B cell (primary cell): ENCODE measurements around the gene OR7C1. TPM values are rescaled to one million over a fixed set of nuclear protein-coding genes. Genes with fewer than 3 reads are reported as not detected.

Experiments
- ATAC-seq: fragments of 200-7000 bp; cut with Tn5 transposase; one replicate; pipeline ENCODE4 v1.10.0; 2021; ENCODE audit warnings: low read depth, mild to moderate bottlenecking, moderate number of reproducible peaks, moderate library complexity
- CTCF ChIA-PET: fragments of 350-600 bp; sonication (Branson Sonifier 250); formaldehyde crosslinking; loops from one replicate; lab custom pipeline; 2021; ENCODE audit warnings: antibody characterized with exemption, inconsistent platforms; lab: Charles Lee
- POLR2A ChIA-PET: fragments of 350-600 bp; sonication (Branson Sonifier 250); formaldehyde crosslinking; loops from one replicate; lab custom pipeline; 2021; ENCODE audit warnings: antibody characterized with exemption; lab: Charles Lee
- DNase-seq: peaks from one replicate; pipeline ENCODE4 v3.0.0; 2013
- H2AFZ ChIP-seq: 2 replicates; pipeline ENCODE4 v1.6.1; 2012; ENCODE audit warnings: mild to moderate bottlenecking, low read depth, low read length; ENCODE audit not compliant: insufficient read depth, poor library complexity, severe bottlenecking
- H3K27ac ChIP-seq, 2 donors: 1 replicate in 1 of 2; 2 replicates in 1 of 2; pipeline ENCODE4 v1.5.1; 2012 to 2013; ENCODE audit warnings: low read length in 2 of 2, mild to moderate bottlenecking in 2 of 2, moderate library complexity in 1 of 2
- H3K27me3 ChIP-seq, 4 experiments: fragments of 200-600 bp in 1 of 4; sonication (generic) in 1 of 4; replicated peaks in 1 of 4; 1 replicate in 2 of 4; 2 replicates in 2 of 4; pipeline versions ENCODE4 v1.6.1 to v1.7.0; 2013 to 2016; ENCODE audit warnings: low read length in 3 of 4, mild to moderate bottlenecking in 2 of 4, mixed read lengths in 1 of 4, moderate library complexity in 1 of 4; ENCODE audit not compliant: insufficient read depth in 4 of 4, control insufficient read depth in 3 of 4; ENCODE audit errors: control extremely low read depth in 1 of 4
- H3K36me3 ChIP-seq, 2 experiments: replicated peaks in 1 of 2; 1 replicate in 1 of 2; 2 replicates in 1 of 2; pipeline versions ENCODE4 v1.6.1 to v1.7.1; 2013; ENCODE audit warnings: low read length in 1 of 2; ENCODE audit not compliant: insufficient read depth in 2 of 2, control insufficient read depth in 1 of 2; ENCODE audit errors: control extremely low read depth in 1 of 2, extremely low read depth in 1 of 2
- H3K4me1 ChIP-seq, 2 donors: fragments of 200-600 bp in 1 of 2; sonication (generic) in 1 of 2; 1 replicate in 1 of 2; 2 replicates in 1 of 2; pipeline versions ENCODE4 v1.5.1 to v1.6.1; 2013 to 2017; ENCODE audit warnings: low read length in 2 of 2; ENCODE audit not compliant: control insufficient read depth in 2 of 2, insufficient read depth in 2 of 2
- H3K4me2 ChIP-seq: replicated peaks from 2 replicates; pipeline ENCODE3; 2012; ENCODE audit warnings: mild to moderate bottlenecking, low read depth, low read length; ENCODE audit not compliant: poor library complexity, severe bottlenecking
- H3K4me3 ChIP-seq, 5 experiments: fragments of 200-600 bp in 1 of 5; sonication (generic) in 1 of 5; 1 replicate in 3 of 5; 2 replicates in 2 of 5; pipeline versions ENCODE4 v1.5.1 to v1.7.0; 2011 to 2016; ENCODE audit warnings: low read length in 4 of 5, mild to moderate bottlenecking in 4 of 5, low read depth in 2 of 5, control low read depth in 1 of 5, moderate library complexity in 1 of 5; ENCODE audit not compliant: insufficient read depth in 1 of 5; ENCODE audit errors: control extremely low read depth in 1 of 5, extremely low read depth in 1 of 5
- H3K79me2 ChIP-seq: fragments of 200-600 bp; sonication (generic); one replicate; pipeline ENCODE4 v1.6.0; 2016; ENCODE audit warnings: low read length; ENCODE audit not compliant: control insufficient read depth, insufficient read depth
- H3K9ac ChIP-seq: fragments of 200-600 bp; sonication (generic); 2 replicates; pipeline ENCODE4 v1.6.1; 2017; ENCODE audit warnings: mild to moderate bottlenecking, low read length, moderate library complexity
- H3K9me3 ChIP-seq, 3 donors: one replicate each; pipeline versions ENCODE4 v1.6.1 to v1.7.1; 2013; ENCODE audit warnings: low read length in 2 of 3; ENCODE audit not compliant: control insufficient read depth in 2 of 3, insufficient read depth in 1 of 3; ENCODE audit errors: control extremely low read depth in 1 of 3
- H4K20me1 ChIP-seq: 2 replicates; pipeline ENCODE4 v1.6.0; 2012; ENCODE audit warnings: mild to moderate bottlenecking, low read length; ENCODE audit not compliant: insufficient read depth, control insufficient read depth, poor library complexity, severe bottlenecking
- H3K27ac Mint-ChIP-seq: one replicate; pipeline ENCODE4 v1.8.0; 2021; ENCODE audit warnings: mixed read lengths
- H3K27me3 Mint-ChIP-seq: one replicate; pipeline ENCODE4 v1.8.0; 2021; ENCODE audit warnings: mixed read lengths
- H3K4me1 Mint-ChIP-seq: one replicate; pipeline ENCODE4 v1.8.0; 2021; ENCODE audit warnings: mixed read lengths
- H3K4me3 Mint-ChIP-seq: one replicate; pipeline ENCODE4 v1.8.0; 2021; ENCODE audit warnings: mixed read lengths
- H3K9me3 Mint-ChIP-seq: one replicate; pipeline ENCODE4 v1.8.0; 2022; ENCODE audit warnings: mixed read lengths; ENCODE audit not compliant: insufficient read depth
- EZH2 ChIP-seq: IDR thresholded peaks from 2 replicates; pipeline ENCODE4 v1.6.1; 2012; ENCODE audit warnings: borderline replicate concordance, low read depth, mild to moderate bottlenecking, moderate library complexity, low read length; ENCODE audit not compliant: insufficient read depth, poor library complexity, severe bottlenecking
- WGBS: methylation state at CpG from one replicate; pipeline ENCODE4 v1.1.5; 2013; ENCODE audit warnings: missing lambda C conversion rate; ENCODE audit not compliant: insufficient coverage; 5-methylcytosine and 5-hydroxymethylcytosine counted together
- intact Hi-C: fragments of 100-400 bp; cut with micrococcal nuclease; formaldehyde crosslinking; loops from one replicate; pipeline ENCODE4 v1.10.0; 2022
- polyA plus RNA-seq: library from polyadenylated mRNA; depleted of rRNA; stranded (reverse); fragments of >200 nt; gene quantifications from 2 replicates; pipeline ENCODE4 v1.2.3, GENCODE V29; 2012
- total RNA-seq, 2 donors: library from RNA; stranded (reverse); fragments of 120-200 nt in 1 of 2; gene quantifications; 1 replicate in 1 of 2; 2 replicates in 1 of 2; pipeline versions ENCODE4 v1.2.3 to v1.2.4, GENCODE V29; 2013 to 2022
- TF ChIP-seq, protein P1 (sequence below): fragments of 200-600 bp; IDR thresholded peaks from one replicate; pipeline ENCODE4 v1.8.0; 2022; ENCODE audit warnings: antibody characterized with exemption, mild to moderate bottlenecking

The OR7C1 gene
- total and polyA plus RNA-seq, 2 donors (not counting 1 experiment from before 2014, with no cell fraction given) = not detected

- POLR2A ChIA-PET = interaction anchor here (0.6 kb wide), 1 partner anchor 13 kb away, joined by 3 read pairs; no protein-coding TSS in a partner anchor
- 100% methylated on average over 1 of the region's 2 CpGs for WGBS
These were observed 72.9 kb downstream of the OR7C1 start for GRCh38 chr19:14762111-14762510.

DNA sequence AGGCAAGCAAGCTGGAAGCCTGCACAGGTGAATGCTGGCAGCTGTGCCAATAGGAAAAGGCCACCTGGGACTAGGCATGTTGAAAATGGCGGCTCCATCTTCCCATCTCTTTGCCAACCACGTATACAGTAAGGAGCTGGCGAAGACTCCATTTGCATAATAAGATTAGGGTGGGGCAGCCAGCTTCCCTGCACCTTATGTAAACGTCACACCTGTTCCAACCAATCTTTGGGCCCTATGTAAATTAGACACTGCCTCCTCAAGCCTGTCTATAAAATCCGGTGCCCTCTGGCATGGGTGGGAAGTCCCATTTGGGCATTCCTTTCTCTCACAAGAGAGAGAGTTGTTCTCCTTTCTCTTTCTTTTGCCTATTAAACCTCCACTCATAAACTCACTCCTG is 73.4 kb downstream of the OR7C1 start:
- TF ChIP-seq EZH2 = no peak
- TF ChIP-seq, protein P1, sequence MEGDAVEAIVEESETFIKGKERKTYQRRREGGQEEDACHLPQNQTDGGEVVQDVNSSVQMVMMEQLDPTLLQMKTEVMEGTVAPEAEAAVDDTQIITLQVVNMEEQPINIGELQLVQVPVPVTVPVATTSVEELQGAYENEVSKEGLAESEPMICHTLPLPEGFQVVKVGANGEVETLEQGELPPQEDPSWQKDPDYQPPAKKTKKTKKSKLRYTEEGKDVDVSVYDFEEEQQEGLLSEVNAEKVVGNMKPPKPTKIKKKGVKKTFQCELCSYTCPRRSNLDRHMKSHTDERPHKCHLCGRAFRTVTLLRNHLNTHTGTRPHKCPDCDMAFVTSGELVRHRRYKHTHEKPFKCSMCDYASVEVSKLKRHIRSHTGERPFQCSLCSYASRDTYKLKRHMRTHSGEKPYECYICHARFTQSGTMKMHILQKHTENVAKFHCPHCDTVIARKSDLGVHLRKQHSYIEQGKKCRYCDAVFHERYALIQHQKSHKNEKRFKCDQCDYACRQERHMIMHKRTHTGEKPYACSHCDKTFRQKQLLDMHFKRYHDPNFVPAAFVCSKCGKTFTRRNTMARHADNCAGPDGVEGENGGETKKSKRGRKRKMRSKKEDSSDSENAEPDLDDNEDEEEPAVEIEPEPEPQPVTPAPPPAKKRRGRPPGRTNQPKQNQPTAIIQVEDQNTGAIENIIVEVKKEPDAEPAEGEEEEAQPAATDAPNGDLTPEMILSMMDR = no peak

More at GRCh38 chr19:14762111-14762510, 72.9 kb downstream of the OR7C1 start:
- Histone ChIP-seq H3K4me2 (no peak overlapping the region), H3K9ac (no peak overlapping the region), H3K4me1 (no peaks in the 10 kb centered on the region), H3K27me3 (no peaks in the 10 kb centered on the region), H3K36me3 (no peaks in the 10 kb centered on the region), H3K9me3 (no peaks in the 10 kb centered on the region), H3K79me2 (no peaks in the 10 kb centered on the region), H3K27ac (no peak overlapping the region), H2AFZ (no peak overlapping the region), H4K20me1 (no peaks in the 10 kb centered on the region), H3K4me3 (no peak overlapping the region)
- no peaks in the 10 kb centered on the region for H3K4me1 Mint-ChIP-seq
- no peaks in the 10 kb centered on the region for H3K9me3 Mint-ChIP-seq
- DNase-seq (no peak), ATAC-seq (no peak)
- CTCF ChIA-PET = no interaction called here
- TF ChIP-seq EZH2 = no peak
- TF ChIP-seq, protein P1 = no peak
- H3K27me3 Mint-ChIP-seq = peaks cover 14% of the 10 kb centered on the region
- intact Hi-C loops = no loop called here
- no peak overlapping the region for H3K27ac Mint-ChIP-seq
- H3K4me3 Mint-ChIP-seq = no peak overlapping the region

More for the DNA sequence above, 73.4 kb downstream of the OR7C1 start:
- H3K9me3 Mint-ChIP-seq = no peaks in the 10 kb centered on the region
- CTCF ChIA-PET = no interaction called here
- no peaks in the 10 kb centered on the region for H4K20me1 ChIP-seq
- no peaks in the 10 kb centered on the region for H3K27me3 ChIP-seq
- H3K4me3 ChIP-seq = no peak overlapping the region
- no peak overlapping the region for H2AFZ ChIP-seq
- H3K4me1 ChIP-seq = no peaks in the 10 kb centered on the region
- DNase-seq (no peak), ATAC-seq (no peak)
- no peak overlapping the region for H3K27ac ChIP-seq
- POLR2A ChIA-PET = no interaction called here
- intact Hi-C loops = no loop called here
- H3K36me3 ChIP-seq = no peaks in the 10 kb centered on the region
- H3K4me3 Mint-ChIP-seq = no peak overlapping the region
- no peak overlapping the region for H3K27ac Mint-ChIP-seq
- H3K4me2 ChIP-seq = no peak overlapping the region
- 100% methylated on average over 1 of the region's 5 CpGs for WGBS
- no peak overlapping the region for H3K9ac ChIP-seq
- no peaks in the 10 kb centered on the region for H3K9me3 ChIP-seq
- peaks cover 14% of the 10 kb centered on the region for H3K27me3 Mint-ChIP-seq
- no peaks in the 10 kb centered on the region for H3K79me2 ChIP-seq
- H3K4me1 Mint-ChIP-seq = no peaks in the 10 kb centered on the region
